Muscle layer of duodenum (tissue), 2 donors: ENCODE measurements around the gene RNF39.
A peak's percentile ranks its signal among the peaks of the same experiment; 100 is the strongest.

Experiments
- H3K27ac ChIP-seq: one replicate; pipeline ENCODE4 v1.7.0; 2013; ENCODE audit warnings: mild to moderate bottlenecking, low read length
- H3K27me3 ChIP-seq: one replicate; pipeline ENCODE4 v1.7.0; 2013; ENCODE audit warnings: low read depth, mild to moderate bottlenecking, control low read depth, low read length
- H3K36me3 ChIP-seq, 2 donors: one replicate each; pipeline ENCODE4 v1.7.0; 2013; ENCODE audit warnings: low read length in 2 of 2, control low read depth in 1 of 2, mild to moderate bottlenecking in 1 of 2; ENCODE audit not compliant: insufficient read depth in 2 of 2, control insufficient read depth in 1 of 2
- H3K4me1 ChIP-seq, 2 donors: one replicate each; pipeline ENCODE4 v1.7.0; 2013; ENCODE audit warnings: low read length in 2 of 2, mild to moderate bottlenecking in 2 of 2, control low read depth in 1 of 2, moderate library complexity in 1 of 2; ENCODE audit not compliant: insufficient read depth in 2 of 2, control insufficient read depth in 1 of 2
- H3K4me3 ChIP-seq, 2 donors: one replicate each; pipeline ENCODE4 v1.7.0; 2013; ENCODE audit warnings: low read length in 2 of 2, low read depth in 1 of 2, mild to moderate bottlenecking in 1 of 2
- H3K9me3 ChIP-seq, 2 donors: one replicate each; pipeline ENCODE4 v1.7.0; 2013; ENCODE audit warnings: low read length in 2 of 2, control low read depth in 1 of 2, mild to moderate bottlenecking in 1 of 2; ENCODE audit not compliant: control insufficient read depth in 1 of 2
- donor health status: healthy.

Gene RNF39

DNA sequence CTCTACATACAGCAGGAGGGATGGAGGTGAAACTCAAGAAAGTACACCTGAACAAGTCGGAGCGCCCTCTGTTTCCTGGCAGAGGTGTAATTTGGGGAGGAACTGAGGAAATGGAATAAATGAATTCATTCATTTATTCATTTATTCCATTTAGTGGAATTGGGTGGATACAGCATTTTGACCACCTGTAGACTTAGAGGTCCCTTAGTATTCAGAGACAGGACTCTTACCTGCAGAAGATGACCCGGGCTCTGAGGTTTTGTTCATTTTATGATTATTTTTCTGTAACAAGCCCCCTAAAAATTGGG, 28.3 kb upstream of the RNF39 start:
- no peak overlapping the region for H3K27ac ChIP-seq
- H3K9me3 ChIP-seq: no peaks in the 10 kb centered on the region
- H3K27me3 ChIP-seq: peaks cover 12% of the 10 kb centered on the region
- peak overlapping the region; percentile 52 to 60 for H3K4me3 ChIP-seq
- peaks cover 19 to 33% of the 10 kb centered on the region in 2 donors for H3K4me1 ChIP-seq
- H3K36me3 ChIP-seq: no peaks in the 10 kb centered on the region

DNA sequence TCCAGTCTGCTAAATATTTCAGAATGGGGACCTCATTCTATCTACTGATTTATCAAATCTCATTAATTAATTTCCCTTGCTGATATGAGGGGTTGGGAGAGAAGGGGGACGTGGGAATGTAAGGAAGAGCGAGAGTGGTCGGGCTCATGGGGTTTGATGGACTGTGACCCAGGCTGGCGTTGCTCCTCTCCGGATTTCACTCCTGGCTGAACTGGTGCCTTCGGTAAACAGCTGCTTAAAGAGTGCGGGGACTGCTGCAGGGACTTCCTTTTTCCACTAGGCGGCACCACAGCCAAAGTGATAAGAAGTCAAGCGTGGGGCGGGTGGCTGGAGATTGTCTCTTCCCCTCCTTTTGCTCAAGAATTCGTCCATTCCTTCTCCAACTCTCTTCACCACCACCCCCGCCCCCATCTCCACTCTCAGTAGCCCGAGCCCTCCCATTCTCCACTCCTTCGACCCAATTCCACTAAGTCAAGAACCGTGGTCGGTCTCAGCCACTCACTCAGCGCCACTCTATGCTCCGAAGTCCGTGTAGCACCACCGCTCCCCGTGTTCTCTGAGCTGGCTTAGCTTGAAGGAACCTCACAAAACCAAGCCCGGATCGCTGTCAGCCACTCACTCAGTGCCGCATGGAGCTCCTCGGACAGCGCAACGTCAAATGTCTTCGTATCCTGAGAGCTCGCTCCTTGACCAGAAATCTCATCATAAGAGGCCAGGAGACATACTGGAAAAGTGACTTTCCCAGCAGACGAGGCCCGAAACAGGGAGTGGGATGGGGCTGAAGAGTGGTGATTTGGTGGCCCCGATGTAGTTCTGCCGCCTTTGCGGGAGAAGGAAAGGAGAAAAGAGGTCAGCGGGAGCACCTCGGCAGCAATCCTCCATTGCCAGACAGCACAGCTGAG, 27.7 kb upstream of the RNF39 start:
- Histone ChIP-seq H3K27me3 (peaks cover 12% of the 10 kb centered on the region), H3K4me1 (peaks cover 19 to 33% of the 10 kb centered on the region in 2 donors), H3K36me3 (no peaks in the 10 kb centered on the region), H3K9me3 (no peaks in the 10 kb centered on the region), H3K4me3 (peak overlapping the region; percentile 52 to 60), H3K27ac (peak overlapping the region; percentile 71)

- no peaks in the 10 kb centered on the region for H3K36me3 ChIP-seq
- H3K9me3 ChIP-seq: no peaks in the 10 kb centered on the region
- H3K27me3 ChIP-seq: peaks cover 8% of the 10 kb centered on the region
- peaks cover 19 to 33% of the 10 kb centered on the region in 2 donors for H3K4me1 ChIP-seq
- peak overlapping the region; percentile 52 to 60 for H3K4me3 ChIP-seq
- peak overlapping the region; percentile 71 for H3K27ac ChIP-seq
Measured at GRCh38 chr6:30102414-30102969, 26.9 kb upstream of the RNF39 start.

- H3K27me3 ChIP-seq: peaks cover 14% of the 10 kb centered on the region
- no peaks in the 10 kb centered on the region for H3K36me3 ChIP-seq
- peak overlapping the region; percentile 52 to 59 for H3K4me3 ChIP-seq
- peak overlapping the region; percentile 71 for H3K27ac ChIP-seq
- H3K4me1 ChIP-seq: peaks cover 19 to 33% of the 10 kb centered on the region in 2 donors
- no peaks in the 10 kb centered on the region for H3K9me3 ChIP-seq
Measured at GRCh38 chr6:30101444-30102413, 26.2 kb upstream of the RNF39 start.

- H3K4me3 ChIP-seq: peak overlapping the region; percentile 52 to 59
- H3K36me3 ChIP-seq: no peaks in the 10 kb centered on the region
- H3K27ac ChIP-seq: peak overlapping the region; percentile 10
- H3K9me3 ChIP-seq: no peaks in the 10 kb centered on the region
- H3K4me1 ChIP-seq: peaks cover 19 to 33% of the 10 kb centered on the region in 2 donors
- H3K27me3 ChIP-seq: peaks cover 14% of the 10 kb centered on the region
Measured at GRCh38 chr6:30100585-30101443, 25.2 kb upstream of the RNF39 start.

DNA sequence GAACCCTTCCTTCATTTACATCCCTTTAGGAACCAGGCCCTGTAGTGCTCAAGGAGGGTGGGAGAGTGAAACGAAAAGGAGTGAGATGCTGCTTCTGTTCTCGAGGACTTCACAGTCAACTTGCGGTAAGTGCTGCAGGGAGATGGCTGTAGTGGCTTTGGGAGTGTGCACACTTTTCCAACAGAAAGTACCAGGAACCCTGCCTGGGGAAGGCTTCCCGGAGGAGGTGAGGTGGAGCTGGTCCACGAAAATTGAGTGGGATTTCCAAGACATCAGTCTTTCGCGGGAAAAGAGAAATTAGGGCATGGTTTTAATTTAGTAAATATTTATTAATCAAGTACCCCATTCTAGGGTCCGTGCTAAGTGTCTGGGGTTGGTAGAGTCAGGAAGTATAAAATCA, 24.6 kb upstream of the RNF39 start:
- no peaks in the 10 kb centered on the region for H3K36me3 ChIP-seq
- peaks cover 21% of the 10 kb centered on the region for H3K27me3 ChIP-seq
- H3K4me1 ChIP-seq: peaks cover 19 to 33% of the 10 kb centered on the region in 2 donors
- H3K4me3 ChIP-seq: no peak overlapping the region
- no peak overlapping the region for H3K27ac ChIP-seq
- H3K9me3 ChIP-seq: no peaks in the 10 kb centered on the region

DNA sequence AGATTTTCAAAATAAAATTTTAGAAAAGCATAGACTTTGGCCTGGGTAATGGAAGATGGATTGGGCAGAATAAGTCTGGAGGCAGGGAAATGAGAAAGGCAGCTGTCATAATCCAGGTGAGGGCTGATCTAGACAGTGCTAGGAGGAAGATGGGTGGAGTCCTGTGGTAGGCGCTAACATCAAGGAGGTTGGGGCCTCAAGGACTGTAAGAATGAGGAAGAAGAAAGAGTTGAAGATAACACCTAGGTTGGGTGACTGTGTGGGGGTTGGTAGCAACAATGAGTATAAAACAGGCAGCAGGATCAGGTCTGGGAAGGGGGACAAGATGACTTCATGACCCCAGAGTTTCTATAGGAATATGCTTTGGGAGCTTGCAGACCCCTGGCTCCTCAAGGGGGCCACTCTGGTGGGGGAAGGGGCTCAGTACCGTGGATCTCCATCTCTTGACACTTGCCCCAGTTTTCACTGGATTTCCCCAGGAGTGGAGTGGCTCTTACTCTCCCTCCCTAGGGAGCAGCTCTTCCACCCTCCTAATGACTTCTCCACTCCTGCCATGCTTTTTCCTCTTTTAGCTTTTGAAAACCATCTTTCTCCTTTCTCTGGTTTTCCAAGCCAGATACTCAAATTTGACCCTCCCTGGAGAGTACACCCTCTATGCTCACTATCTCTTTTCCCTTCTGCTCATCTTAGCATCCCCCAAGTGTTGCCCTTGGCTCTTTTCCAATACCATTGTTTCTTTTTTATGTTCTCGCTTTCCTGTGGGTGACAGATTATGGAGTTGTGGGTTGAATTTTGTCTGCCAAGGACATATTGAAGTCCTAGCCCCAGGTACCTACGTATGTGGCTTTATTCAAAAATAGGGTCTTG, 22.6 kb upstream of the RNF39 start:
- Histone ChIP-seq H3K27me3 (peaks cover 24% of the 10 kb centered on the region), H3K27ac (no peak overlapping the region)

GRCh38 chr6:30096829-30097228, 21.3 kb upstream of the RNF39 start:
- H3K27me3 ChIP-seq: peaks cover 27% of the 10 kb centered on the region
- no peaks in the 10 kb centered on the region for H3K9me3 ChIP-seq
- no peaks in the 10 kb centered on the region for H3K36me3 ChIP-seq
- peaks cover 8 to 15% of the 10 kb centered on the region in 2 donors for H3K4me1 ChIP-seq
- no peak overlapping the region for H3K4me3 ChIP-seq
- no peak overlapping the region for H3K27ac ChIP-seq

More for the DNA sequence above, 22.6 kb upstream of the RNF39 start:
- no peaks in the 10 kb centered on the region for H3K36me3 ChIP-seq
- H3K9me3 ChIP-seq: no peaks in the 10 kb centered on the region
- H3K4me3 ChIP-seq: no peak overlapping the region
- H3K4me1 ChIP-seq: peaks cover 12 to 26% of the 10 kb centered on the region in 2 donors

DNA sequence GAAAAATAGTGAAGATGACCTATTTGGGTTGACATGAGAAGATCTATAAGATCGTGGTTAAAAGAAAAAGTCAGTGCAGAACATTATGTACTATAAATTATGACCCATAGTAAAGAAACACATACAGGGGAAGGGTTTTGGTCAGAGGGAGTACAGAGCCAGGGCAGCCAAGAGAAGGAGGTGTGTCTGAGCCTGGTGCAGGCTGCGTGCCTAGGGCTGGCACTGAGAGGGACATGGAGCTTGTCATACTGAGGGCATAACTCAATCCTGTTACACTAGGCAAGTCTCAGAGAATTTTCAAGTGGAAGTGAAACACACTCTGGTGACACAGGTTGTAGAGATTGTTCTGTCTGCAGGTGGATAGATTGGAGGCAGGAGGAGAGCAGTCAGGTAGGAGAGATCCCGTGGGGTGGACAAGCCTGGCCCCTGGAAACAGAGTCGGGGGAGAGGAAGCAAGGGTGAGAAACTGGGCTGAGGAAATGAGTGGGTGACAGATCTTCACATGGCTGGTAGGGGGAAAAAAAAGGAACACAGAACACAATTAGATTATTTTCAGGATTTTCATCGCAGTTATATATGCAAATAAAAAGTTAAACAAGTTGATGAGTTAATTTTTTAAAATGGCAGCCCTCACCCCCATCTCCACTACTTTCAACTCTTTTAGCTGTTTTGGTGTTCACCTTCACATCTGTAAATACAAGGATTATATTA, 18.5 kb upstream of the RNF39 start:
- peaks cover 22% of the 10 kb centered on the region for H3K27me3 ChIP-seq
- no peaks in the 10 kb centered on the region for H3K9me3 ChIP-seq

More for the DNA sequence above, 18.5 kb upstream of the RNF39 start:
- Histone ChIP-seq H3K4me1 (no peaks in the 10 kb centered on the region), H3K36me3 (no peaks in the 10 kb centered on the region), H3K4me3 (no peak overlapping the region), H3K27ac (no peak overlapping the region)
